K562 (cell line): ENCODE results near the gene KIAA2012.

ENCODE experiments used
- CREB1 ChIP-seq, 2 experiments: sonication (generic) in 1 of 2; formaldehyde crosslinking in 1 of 2; IDR thresholded peaks; 2 replicates each; pipeline versions ENCODE4 v1.6.1 to v1.8.0; 2012 to 2022; ENCODE audit warnings: inconsistent platforms in 1 of 2, mild to moderate bottlenecking in 1 of 2, missing genetic modification reagents in 1 of 2, moderate library complexity in 1 of 2
- CTCF ChIP-seq, 3 experiments: IDR thresholded peaks in 2 of 3; conservative IDR thresholded peaks in 1 of 3; 2 replicates each; pipeline ENCODE4 v1.5.1; 2011 to 2012; ENCODE audit warnings: low read length in 3 of 3, mild to moderate bottlenecking in 3 of 3, control low read depth in 2 of 3, improper control_type of control experiment in 1 of 3, inconsistent platforms in 1 of 3, low read depth in 1 of 3, mixed read lengths in 1 of 3, moderate library complexity in 1 of 3; ENCODE audit not compliant: insufficient read depth in 2 of 3
- NCOA1 ChIP-seq: fragments of 450-650 bp; IDR thresholded peaks from 2 replicates; pipeline ENCODE4 v1.6.1; 2016; ENCODE audit warnings: low read depth
- REST ChIP-seq, 2 experiments: fragments of 450-650 bp; formaldehyde crosslinking in 1 of 2; IDR thresholded peaks; 2 replicates each; pipeline versions ENCODE4 v1.4.0 to v1.6.1; 2014 to 2020; ENCODE audit warnings: mild to moderate bottlenecking in 2 of 2, borderline replicate concordance in 1 of 2, low read depth in 1 of 2
- TSC22D4 ChIP-seq: fragments of 450-650 bp; IDR thresholded peaks from 2 replicates; pipeline ENCODE4 v1.6.1; 2016; ENCODE audit warnings: missing genetic modification characterization, missing biosample characterization, control low read depth
- ZC3H4 ChIP-seq: sonication (generic); formaldehyde crosslinking; IDR thresholded peaks from 2 replicates; pipeline ENCODE4 v1.9.0; 2021; ENCODE audit warnings: missing genetic modification reagents, borderline replicate concordance

- TF ChIP-seq NCOA1 = no peak
- no peak for TF ChIP-seq TSC22D4 (tag)
- no peak for TF ChIP-seq REST (IDR thresholded peaks at IDR 0.05; ENCODE audit: borderline replicate concordance)
- no peak for TF ChIP-seq REST (CRISPR knock-in tag; IDR thresholded peaks at IDR 0.05; ENCODE audit: low read depth)
- TF ChIP-seq CTCF (IDR thresholded peaks at IDR 0.05 in 2 of 3, conservative IDR thresholded peaks at IDR 0.05 in 1 of 3; ENCODE audit: insufficient read depth in 2 of 3, low read depth in 1 of 3, low read length in 3 of 3) = no peak
- no peak for TF ChIP-seq CREB1 (IDR thresholded peaks at IDR 0.05)
- TF ChIP-seq CREB1 (CRISPR knock-in tag; IDR thresholded peaks at IDR 0.05) = no peak
- TF ChIP-seq ZC3H4 (CRISPR knock-in tag) = no peak
Measured at GRCh38 chr2:202064881-202065230, 8.2 kb upstream of the KIAA2012 start.
